GM12865 (cell line): ENCODE measurements around the gene EID3.

Experiments
- DNase-seq: peaks from one replicate; pipeline ENCODE4 v3.0.0; 2010; ENCODE audit warnings: low read depth
- H3K4me3 ChIP-seq: 2 replicates; pipeline ENCODE4 v1.5.1; 2011; ENCODE audit warnings: mild to moderate bottlenecking, low read depth, low read length, control low read depth
- CTCF ChIP-seq: IDR thresholded peaks from 2 replicates; pipeline ENCODE4 v1.5.1; 2011; ENCODE audit warnings: low read length, control low read depth, low read depth, inconsistent platforms; ENCODE audit not compliant: insufficient read depth; ENCODE audit errors: missing control alignments

EID3 gene

DNA sequence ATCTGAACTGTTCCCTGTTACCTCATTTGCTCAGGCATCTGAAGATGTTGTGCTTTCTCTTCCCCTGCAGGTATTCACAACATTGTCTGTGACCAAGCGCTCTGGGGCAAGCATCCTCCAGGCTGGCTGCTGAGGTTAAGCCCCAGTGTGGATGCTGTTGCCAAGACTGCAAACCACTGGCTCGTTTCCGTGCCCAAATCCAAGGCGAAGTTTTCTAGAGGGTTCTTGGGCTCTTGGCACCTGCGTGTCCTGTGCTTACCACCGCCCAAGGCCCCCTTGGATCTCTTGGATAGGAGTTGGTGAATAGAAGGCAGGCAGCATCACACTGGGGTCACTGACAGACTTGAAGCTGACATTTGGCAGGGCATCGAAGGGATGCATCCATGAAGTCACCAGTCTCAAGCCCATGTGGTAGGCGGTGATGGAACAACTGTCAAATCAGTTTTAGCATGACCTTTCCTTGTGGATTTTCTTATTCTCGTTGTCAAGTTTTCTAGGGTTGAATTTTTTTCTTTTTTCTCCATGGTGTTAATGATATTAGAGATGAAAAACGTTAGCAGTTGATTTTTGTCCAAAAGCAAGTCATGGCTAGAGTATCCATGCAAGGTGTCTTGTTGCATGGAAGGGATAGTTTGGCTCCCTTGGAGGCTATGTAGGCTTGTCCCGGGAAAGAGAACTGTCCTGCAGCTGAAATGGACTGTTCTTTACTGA, 44.9 kb downstream of the EID3 start:
- no peak for TF ChIP-seq CTCF
- H3K4me3 ChIP-seq: no peak overlapping the region
- no peak for DNase-seq

DNA sequence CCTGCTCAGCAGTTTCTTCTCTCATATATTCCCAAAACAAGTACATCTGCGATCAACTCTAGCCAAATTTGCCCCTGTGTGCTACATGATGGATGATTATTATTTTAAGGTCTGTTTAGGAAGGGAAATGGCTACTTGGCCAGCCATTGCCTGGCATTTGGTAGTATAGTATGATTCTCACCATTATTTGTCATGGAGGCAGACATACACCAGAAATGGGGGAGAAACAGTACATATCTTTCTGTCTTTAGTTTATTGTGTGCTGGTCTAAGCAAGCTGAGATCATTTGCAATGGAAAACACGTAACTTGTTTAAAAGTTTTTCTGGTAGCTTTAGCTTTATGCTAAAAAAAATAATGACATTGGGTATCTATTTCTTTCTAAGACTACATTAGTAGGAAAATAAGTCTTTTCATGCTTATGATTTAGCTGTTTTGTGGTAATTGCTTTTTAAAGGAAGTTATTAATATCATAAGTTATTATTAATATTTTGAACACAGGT, 45.5 kb downstream of the EID3 start:
- H3K4me3 ChIP-seq: no peak overlapping the region
- DNase-seq: no peak
- no peak for TF ChIP-seq CTCF

- H3K4me3 ChIP-seq: no peak overlapping the region
- DNase-seq: no peak
- no peak for TF ChIP-seq CTCF
Observed at GRCh38 chr12:104350211-104351056, 46.9 kb downstream of the EID3 start.

DNA sequence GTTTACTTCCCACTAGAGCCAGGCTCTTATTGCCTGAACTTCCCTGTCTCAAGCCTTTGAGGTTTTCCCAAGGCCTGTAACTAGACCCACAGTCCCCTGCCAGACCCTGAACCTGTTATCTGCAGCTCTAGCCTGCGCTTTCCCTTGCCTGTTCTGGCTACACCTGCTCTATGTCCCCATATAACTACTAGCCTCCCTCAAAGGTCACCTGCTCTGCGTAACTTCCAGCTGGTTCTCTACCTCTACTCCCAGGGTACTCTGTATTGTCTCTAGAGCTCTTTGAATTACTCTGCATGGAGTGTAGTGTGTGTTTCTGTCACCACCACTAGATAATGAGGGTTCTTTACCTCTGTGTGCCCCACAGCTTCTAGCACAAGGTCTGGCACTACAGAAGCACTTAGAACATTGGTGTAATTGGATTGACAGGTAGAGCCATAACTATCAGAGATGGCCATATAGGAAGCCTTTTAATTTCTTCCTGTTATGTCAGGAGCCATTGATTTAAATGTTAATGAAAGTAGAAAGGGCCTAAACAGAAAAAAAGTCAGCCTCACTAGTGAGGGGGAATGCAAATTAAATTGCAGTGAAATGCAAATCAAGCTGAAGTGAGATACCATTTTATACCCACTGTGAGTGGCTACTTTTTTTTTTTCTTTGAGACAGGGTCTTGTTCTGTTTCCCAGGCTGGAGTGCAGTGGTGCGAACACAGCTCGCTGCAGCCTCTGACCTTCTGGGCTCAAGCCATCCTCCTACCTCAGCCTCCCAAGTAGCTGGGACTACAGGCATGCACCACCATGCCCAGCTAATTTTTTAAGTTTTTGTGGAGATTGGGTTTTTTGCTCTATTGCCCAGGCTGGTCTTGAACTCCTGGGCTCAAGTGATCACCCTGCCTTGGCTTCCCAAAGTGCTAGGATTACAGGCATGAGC, 47.8 kb downstream of the EID3 start:
- no peak overlapping the region for H3K4me3 ChIP-seq
- DNase-seq: no peak
- no peak for TF ChIP-seq CTCF

GRCh38 chr12:104352106-104352713, 48.7 kb downstream of the EID3 start:
- no peak for DNase-seq
- TF ChIP-seq CTCF: no peak
- H3K4me3 ChIP-seq: no peak overlapping the region
